ENCODE data around the gene CAD.
"Not testable (repeated sequence)": the region's sequence is repeated elsewhere in the genome, so short reads cannot be mapped to it uniquely, and the experiment has no call there.

The CAD gene

GRCh38 chr2:27271631-27272340 is 54.6 kb downstream of the CAD start:
- peaks cover 4% of the 10 kb centered on the region for H3K27me3 ChIP-seq (ENCODE audit: control insufficient read depth, insufficient read depth, low read length)
- H3K4me1 ChIP-seq (ENCODE audit: control insufficient read depth, insufficient read depth, low read length): no peaks in the 10 kb centered on the region
- H3K9me3 ChIP-seq (ENCODE audit: control insufficient read depth, insufficient read depth, low read length): no peaks in the 10 kb centered on the region
- no peaks in the 10 kb centered on the region for H3K36me3 ChIP-seq (ENCODE audit: control insufficient read depth, insufficient read depth, low read length)
- no peak overlapping the region for H3K27ac ChIP-seq (ENCODE audit: low read depth, low read length)
- H3K4me3 ChIP-seq (ENCODE audit: low read depth, low read length): no peak overlapping the region
- no peak overlapping the region for H3K9ac ChIP-seq (ENCODE audit: low read depth, low read length)

DNA sequence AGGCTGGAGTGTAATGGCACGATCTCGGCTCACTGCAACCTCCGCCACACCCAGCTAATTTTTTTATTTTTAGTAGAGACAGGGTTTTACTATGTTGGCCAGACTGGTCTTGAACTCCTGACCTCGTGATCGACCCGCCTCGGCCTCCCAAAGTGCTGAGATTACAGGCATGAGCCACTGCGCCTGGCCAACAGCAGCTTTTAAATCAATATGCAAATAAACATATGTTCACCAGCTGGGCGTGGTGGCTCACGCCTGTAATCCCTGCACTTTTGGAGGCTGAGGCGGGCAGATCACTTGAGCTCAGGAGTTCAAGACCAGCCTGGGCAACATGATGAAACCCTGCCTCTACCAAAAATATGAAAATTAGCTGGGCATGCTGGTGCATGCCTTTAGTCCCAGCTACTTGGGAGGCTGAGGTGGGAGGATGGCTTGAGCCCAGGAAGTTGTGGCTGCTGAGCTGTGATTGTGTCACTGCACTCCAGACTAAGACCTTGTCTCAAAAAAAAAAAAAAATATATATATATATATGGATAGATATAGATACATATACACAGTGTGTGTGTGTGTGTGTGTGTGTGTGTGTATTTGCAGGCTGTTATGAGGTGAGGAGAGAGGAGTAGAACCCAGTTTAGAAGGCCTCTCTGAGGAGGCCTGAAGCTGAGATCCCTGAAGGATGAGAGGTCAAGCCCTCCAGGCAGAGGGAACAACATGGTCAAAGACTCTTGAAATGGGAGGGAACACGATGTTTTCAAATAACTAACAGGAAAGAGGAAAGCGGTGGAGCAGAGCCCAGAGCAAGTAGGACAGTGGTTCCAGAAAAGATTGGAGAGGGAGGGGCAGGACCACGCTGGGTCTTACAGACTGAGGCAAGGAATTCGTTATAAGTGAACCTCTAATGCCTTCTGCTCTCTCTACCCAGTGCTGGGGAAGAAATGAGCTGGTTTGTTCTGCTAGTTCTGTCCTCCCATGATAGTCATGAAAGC is 55.7 kb downstream of the CAD start:
- not testable (repeated sequence) for H3K4me3 ChIP-seq (ENCODE audit: low read depth, low read length); H3K4me1 ChIP-seq (ENCODE audit: control insufficient read depth, insufficient read depth, low read length); H3K9ac ChIP-seq (ENCODE audit: low read depth, low read length); H3K27me3 ChIP-seq (ENCODE audit: control insufficient read depth, insufficient read depth, low read length); H3K36me3 ChIP-seq (ENCODE audit: control insufficient read depth, insufficient read depth, low read length); H3K27ac ChIP-seq (ENCODE audit: low read depth, low read length); H3K9me3 ChIP-seq (ENCODE audit: control insufficient read depth, insufficient read depth, low read length)

DNA sequence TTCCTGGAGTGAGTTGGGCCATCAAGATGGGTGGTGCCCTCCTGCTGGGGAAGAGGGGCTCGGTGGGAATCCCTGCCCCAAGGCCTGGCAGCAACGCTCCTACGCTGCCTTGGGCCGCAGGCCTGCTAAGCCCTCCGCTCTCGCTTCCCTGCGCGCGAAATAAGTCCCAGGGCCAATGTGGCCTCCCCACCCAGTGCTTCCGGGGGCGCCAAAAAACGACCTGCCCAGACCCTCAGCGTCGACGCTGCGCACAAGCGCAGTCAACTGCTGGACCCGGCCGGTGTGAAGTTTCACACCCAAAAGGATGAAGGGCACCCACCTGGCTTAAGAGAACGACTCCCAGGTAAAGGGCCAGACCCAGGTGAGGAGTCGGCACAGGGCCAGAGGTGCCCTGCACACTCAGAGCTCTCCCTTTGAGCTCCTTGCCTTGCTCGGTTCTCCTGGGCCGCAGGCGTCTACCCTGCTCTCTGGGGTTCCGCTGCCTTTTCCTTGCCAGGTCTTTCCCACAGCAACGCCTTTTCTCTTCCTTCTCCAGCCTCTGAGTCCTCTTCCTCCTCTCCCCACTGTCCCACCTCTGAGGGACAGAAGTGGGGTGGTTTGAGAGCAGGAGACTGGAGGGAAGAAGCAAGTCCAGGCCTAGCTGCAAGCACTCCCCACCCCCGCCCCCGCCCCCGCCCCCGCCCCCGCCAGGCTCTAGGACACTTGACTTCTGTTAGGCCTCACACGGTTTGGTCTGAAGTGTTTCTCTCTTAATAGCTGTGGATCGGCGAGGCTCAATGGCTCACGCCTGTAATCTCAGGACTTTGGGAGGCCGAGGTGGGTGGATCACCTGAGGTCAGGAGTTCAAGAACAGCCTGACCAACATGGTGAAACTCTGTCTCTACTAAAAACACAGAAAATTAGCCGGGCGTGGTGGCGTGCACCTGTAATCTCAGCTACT is 58.3 kb downstream of the CAD start, which contains the start of gene DNAJC5G:
TSS of gene DNAJC5G (plus strand) at position 223 of the 940 bp plus-strand sequence. CDS start 1,296 bp downstream, outside the sequence.
- H3K27ac ChIP-seq (ENCODE audit: low read depth, low read length): no peak within 1 kb of the TSS
- no peaks in the 10 kb centered on the region for H3K27me3 ChIP-seq (ENCODE audit: control insufficient read depth, insufficient read depth, low read length)
- no peaks in the 10 kb centered on the region for H3K36me3 ChIP-seq (ENCODE audit: control insufficient read depth, insufficient read depth, low read length)
- H3K4me3 ChIP-seq (ENCODE audit: low read depth, low read length): no peak within 1 kb of the TSS
- no peak within 1 kb of the TSS for H3K9ac ChIP-seq (ENCODE audit: low read depth, low read length)
- H3K9me3 ChIP-seq (ENCODE audit: control insufficient read depth, insufficient read depth, low read length): no peaks in the 10 kb centered on the region
- H3K4me1 ChIP-seq (ENCODE audit: control insufficient read depth, insufficient read depth, low read length): peaks cover 2% of the 10 kb centered on the region; the same call in 1 of the 2 replicates

DNA sequence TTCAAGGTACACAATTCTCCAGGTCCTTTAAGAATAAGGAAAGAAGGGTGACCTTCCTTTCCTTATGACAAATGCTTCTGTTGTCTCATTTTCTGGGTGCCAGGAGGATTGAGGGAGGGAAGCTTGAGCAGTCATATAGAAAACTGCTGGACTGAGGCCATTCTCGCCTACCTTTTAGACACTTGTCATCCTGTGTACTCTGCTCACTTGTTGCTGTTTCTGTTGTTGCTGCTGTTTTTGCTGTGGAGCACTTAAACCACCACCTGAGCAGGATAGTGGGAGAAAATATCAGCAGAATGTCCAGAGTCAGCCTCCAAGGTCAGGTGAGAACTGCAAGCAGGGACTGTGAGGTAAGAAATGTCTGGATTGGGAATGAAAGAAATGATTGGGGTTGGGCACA is 60.8 kb downstream of the CAD start:
- H3K9ac ChIP-seq (ENCODE audit: low read depth, low read length): no peak overlapping the region

DNA sequence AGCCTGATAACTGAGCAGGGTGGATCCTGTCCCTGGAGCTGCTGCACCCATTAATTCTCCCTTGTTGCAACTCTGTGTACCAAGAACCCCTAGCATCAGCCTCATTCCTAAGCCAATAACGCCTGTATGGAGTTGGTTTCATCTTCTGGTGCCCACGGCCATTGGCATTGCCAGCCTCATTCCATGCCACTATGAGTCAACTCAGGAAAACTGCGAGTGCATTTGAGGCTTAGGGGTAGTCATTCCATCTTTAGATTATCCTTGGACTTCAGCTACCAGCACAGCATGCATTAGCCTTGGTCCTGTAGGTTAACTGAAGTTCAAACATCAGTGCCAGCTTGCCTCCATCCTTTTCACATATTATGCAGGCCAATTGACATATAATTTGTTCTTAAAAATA is 63.7 kb downstream of the CAD start:
- Histone ChIP-seq H3K4me1 (ENCODE audit: control insufficient read depth, insufficient read depth, low read length) (peaks cover 26% of the 10 kb centered on the region), H3K36me3 (ENCODE audit: control insufficient read depth, insufficient read depth, low read length) (no peaks in the 10 kb centered on the region), H3K27me3 (ENCODE audit: control insufficient read depth, insufficient read depth, low read length) (peaks cover 9% of the 10 kb centered on the region; the same call in 1 of the 2 replicates), H3K27ac (ENCODE audit: low read depth, low read length) (no peak overlapping the region), H3K4me3 (ENCODE audit: low read depth, low read length) (no peak overlapping the region), H3K9me3 (ENCODE audit: control insufficient read depth, insufficient read depth, low read length) (no peaks in the 10 kb centered on the region), H3K9ac (ENCODE audit: low read depth, low read length) (no peak overlapping the region)

More for the DNA sequence above, 60.8 kb downstream of the CAD start:
- H3K9me3 ChIP-seq (ENCODE audit: control insufficient read depth, insufficient read depth, low read length): no peaks in the 10 kb centered on the region
- peaks cover 20% of the 10 kb centered on the region for H3K4me1 ChIP-seq (ENCODE audit: control insufficient read depth, insufficient read depth, low read length)
- H3K27ac ChIP-seq (ENCODE audit: low read depth, low read length): no peak overlapping the region
- H3K36me3 ChIP-seq (ENCODE audit: control insufficient read depth, insufficient read depth, low read length): no peaks in the 10 kb centered on the region
- peaks cover 9% of the 10 kb centered on the region; the same call in 1 of the 2 replicates for H3K27me3 ChIP-seq (ENCODE audit: control insufficient read depth, insufficient read depth, low read length)
- no peak overlapping the region for H3K4me3 ChIP-seq (ENCODE audit: low read depth, low read length)

- no peak overlapping the region for H3K4me3 ChIP-seq (ENCODE audit: low read depth, low read length)
- H3K36me3 ChIP-seq (ENCODE audit: control insufficient read depth, insufficient read depth, low read length): no peaks in the 10 kb centered on the region
These were observed 64.3 kb downstream of the CAD start for GRCh38 chr2:27281442-27281841.

GRCh38 chr2:27281855-27282559 is 64.8 kb downstream of the CAD start, which contains the start of gene TRIM54:
Gene TRIM54, plus strand, starts transcription at chr2:27282429. Its CDS starts 303 bp downstream, at chr2:27282732.
- H3K4me3 ChIP-seq (ENCODE audit: low read depth, low read length): peak within 1 kb of the TSS; percentile 49
- H3K9ac ChIP-seq (ENCODE audit: low read depth, low read length): peak within 1 kb of the TSS; percentile 22; the same call in 1 of the 2 replicates
- H3K27me3 ChIP-seq (ENCODE audit: control insufficient read depth, insufficient read depth, low read length): peaks cover 9% of the 10 kb centered on the region; the same call in 1 of the 2 replicates
- peaks cover 32% of the 10 kb centered on the region for H3K4me1 ChIP-seq (ENCODE audit: control insufficient read depth, insufficient read depth, low read length)
- H3K27ac ChIP-seq (ENCODE audit: low read depth, low read length): peak within 1 kb of the TSS; percentile 48
- no peaks in the 10 kb centered on the region for H3K9me3 ChIP-seq (ENCODE audit: control insufficient read depth, insufficient read depth, low read length)
- H3K36me3 ChIP-seq (ENCODE audit: control insufficient read depth, insufficient read depth, low read length): no peaks in the 10 kb centered on the region

More at GRCh38 chr2:27281442-27281841, 64.3 kb downstream of the CAD start:
- no peaks in the 10 kb centered on the region for H3K9me3 ChIP-seq (ENCODE audit: control insufficient read depth, insufficient read depth, low read length)
- H3K9ac ChIP-seq (ENCODE audit: low read depth, low read length): no peak overlapping the region
- peaks cover 27% of the 10 kb centered on the region for H3K4me1 ChIP-seq (ENCODE audit: control insufficient read depth, insufficient read depth, low read length)
- H3K27ac ChIP-seq (ENCODE audit: low read depth, low read length): peak overlapping the region; percentile 16
- peaks cover 9% of the 10 kb centered on the region; the same call in 1 of the 2 replicates for H3K27me3 ChIP-seq (ENCODE audit: control insufficient read depth, insufficient read depth, low read length)

- Histone ChIP-seq H3K27me3 (ENCODE audit: control insufficient read depth, insufficient read depth, low read length) (peaks cover 9% of the 10 kb centered on the region; the same call in 1 of the 2 replicates), H3K9ac (ENCODE audit: low read depth, low read length) (peak overlapping the region; percentile 22; the same call in 1 of the 2 replicates), H3K4me3 (ENCODE audit: low read depth, low read length) (peak overlapping the region; percentile 49), H3K4me1 (ENCODE audit: control insufficient read depth, insufficient read depth, low read length) (peaks cover 33% of the 10 kb centered on the region), H3K9me3 (ENCODE audit: control insufficient read depth, insufficient read depth, low read length) (no peaks in the 10 kb centered on the region), H3K36me3 (ENCODE audit: control insufficient read depth, insufficient read depth, low read length) (no peaks in the 10 kb centered on the region), H3K27ac (ENCODE audit: low read depth, low read length) (peak overlapping the region; percentile 48)
These were observed 65.7 kb downstream of the CAD start for GRCh38 chr2:27282892-27283291.

DNA sequence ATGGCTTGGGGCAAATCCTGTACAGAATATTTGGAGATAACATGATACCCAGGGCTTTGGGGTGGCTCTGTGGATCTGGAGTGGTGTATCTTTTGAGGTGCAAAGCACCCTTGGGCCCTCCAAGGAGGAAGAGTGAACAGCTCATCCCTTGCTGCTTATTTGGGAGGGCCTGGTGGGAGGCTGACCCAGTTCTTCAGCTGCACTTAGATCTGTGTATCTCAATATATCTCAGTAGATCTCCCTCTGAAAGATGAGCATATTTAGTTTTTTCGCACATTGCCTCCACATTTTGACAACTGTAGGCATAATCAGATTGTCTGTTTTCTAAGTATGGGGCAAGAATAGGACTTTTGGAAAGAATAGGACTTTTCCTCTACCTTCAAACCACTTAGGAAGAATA is 67.8 kb downstream of the CAD start:
- Histone ChIP-seq H3K27ac (ENCODE audit: low read depth, low read length) (no peak overlapping the region), H3K4me3 (ENCODE audit: low read depth, low read length) (no peak overlapping the region), H3K27me3 (ENCODE audit: control insufficient read depth, insufficient read depth, low read length) (peaks cover 9% of the 10 kb centered on the region; the same call in 1 of the 2 replicates), H3K9me3 (ENCODE audit: control insufficient read depth, insufficient read depth, low read length) (no peaks in the 10 kb centered on the region), H3K36me3 (ENCODE audit: control insufficient read depth, insufficient read depth, low read length) (no peaks in the 10 kb centered on the region), H3K9ac (ENCODE audit: low read depth, low read length) (no peak overlapping the region), H3K4me1 (ENCODE audit: control insufficient read depth, insufficient read depth, low read length) (peaks cover 32% of the 10 kb centered on the region)

Measured in HUES48 (cell line).